HCT116 (cell line): ENCODE results near the gene LRRK1.

ENCODE experiments used
- CEBPB ChIP-seq: IDR thresholded peaks from 2 replicates; pipeline ENCODE4 v1.6.1; 2012; ENCODE audit warnings: low read depth
- CTCF ChIP-seq, 3 experiments: fragments of 200-600 bp in 1 of 3; sonication (generic) in 1 of 3; IDR thresholded peaks in 2 of 3; conservative IDR thresholded peaks in 1 of 3; 2 replicates each; pipeline ENCODE4 v1.5.1; 2012 to 2017; ENCODE audit warnings: low read depth in 2 of 3, low read length in 2 of 3, antibody characterized with exemption in 1 of 3, borderline replicate concordance in 1 of 3, control low read depth in 1 of 3, mild to moderate bottlenecking in 1 of 3, mixed read lengths in 1 of 3, mixed run types in 1 of 3, moderate library complexity in 1 of 3; ENCODE audit not compliant: insufficient read depth in 1 of 3
- RAD21 ChIP-seq: IDR thresholded peaks from 2 replicates; pipeline ENCODE4 v1.6.1; 2012; ENCODE audit warnings: low read depth, mild to moderate bottlenecking
- TF ChIP-seq, protein P1 (sequence below): IDR thresholded peaks from 2 replicates; pipeline ENCODE4 v1.6.1; 2011; ENCODE audit warnings: mild to moderate bottlenecking, low read length, moderate library complexity; ENCODE audit not compliant: insufficient replicate concordance; ENCODE audit errors: extremely low read depth

DNA sequence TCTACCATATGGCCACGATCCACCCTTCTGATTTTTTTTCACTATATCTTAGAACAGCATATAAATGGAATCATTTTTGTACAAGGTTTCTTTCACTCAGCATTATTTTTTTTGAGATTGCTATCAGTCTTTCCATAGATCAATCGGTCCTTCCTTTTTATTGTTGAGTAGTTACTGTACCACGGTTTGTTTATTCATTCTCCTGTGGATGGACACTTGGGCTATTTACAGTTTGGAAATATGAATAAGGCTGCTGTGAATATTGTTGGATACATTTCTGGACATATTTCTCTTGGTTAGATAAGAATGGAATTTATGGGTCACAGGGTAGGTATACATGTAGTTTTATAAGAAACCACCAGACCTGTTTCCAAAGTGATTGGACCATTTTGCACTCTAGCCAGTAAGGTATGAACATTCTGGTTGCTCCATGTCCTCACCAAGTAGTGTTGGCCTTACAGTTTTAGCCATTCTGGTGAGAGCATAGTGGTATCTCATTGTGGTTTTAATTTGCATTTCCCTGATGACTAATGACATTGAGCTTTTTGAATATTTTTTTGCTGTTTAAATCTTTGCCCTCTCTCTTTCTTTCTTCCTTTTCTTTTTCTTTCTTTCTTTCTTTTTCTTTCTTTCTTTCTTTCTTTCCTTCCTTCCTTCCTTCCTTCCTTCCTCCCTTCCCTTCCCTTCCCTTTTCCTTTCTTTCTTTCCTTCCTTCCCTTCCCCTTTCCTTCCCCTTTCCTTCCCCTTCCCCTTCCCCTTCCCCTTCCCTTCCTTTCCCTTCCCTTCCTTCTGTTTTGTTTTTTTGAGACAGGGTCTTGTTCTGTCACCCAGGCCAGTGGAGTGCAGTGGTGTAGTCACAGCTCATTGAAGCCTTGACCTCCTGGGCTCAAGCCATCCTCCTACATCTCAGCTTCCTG is 49.2 kb downstream of the LRRK1 start:
- TF ChIP-seq CTCF (IDR thresholded peaks at IDR 0.05 in 2 of 3, conservative IDR thresholded peaks at IDR 0.05 in 1 of 3; ENCODE audit: borderline replicate concordance in 1 of 3, insufficient read depth in 1 of 3, low read depth in 2 of 3, low read length in 2 of 3) (no peak), RAD21 (no peak), CEBPB (no peak)
- TF ChIP-seq, protein P1, sequence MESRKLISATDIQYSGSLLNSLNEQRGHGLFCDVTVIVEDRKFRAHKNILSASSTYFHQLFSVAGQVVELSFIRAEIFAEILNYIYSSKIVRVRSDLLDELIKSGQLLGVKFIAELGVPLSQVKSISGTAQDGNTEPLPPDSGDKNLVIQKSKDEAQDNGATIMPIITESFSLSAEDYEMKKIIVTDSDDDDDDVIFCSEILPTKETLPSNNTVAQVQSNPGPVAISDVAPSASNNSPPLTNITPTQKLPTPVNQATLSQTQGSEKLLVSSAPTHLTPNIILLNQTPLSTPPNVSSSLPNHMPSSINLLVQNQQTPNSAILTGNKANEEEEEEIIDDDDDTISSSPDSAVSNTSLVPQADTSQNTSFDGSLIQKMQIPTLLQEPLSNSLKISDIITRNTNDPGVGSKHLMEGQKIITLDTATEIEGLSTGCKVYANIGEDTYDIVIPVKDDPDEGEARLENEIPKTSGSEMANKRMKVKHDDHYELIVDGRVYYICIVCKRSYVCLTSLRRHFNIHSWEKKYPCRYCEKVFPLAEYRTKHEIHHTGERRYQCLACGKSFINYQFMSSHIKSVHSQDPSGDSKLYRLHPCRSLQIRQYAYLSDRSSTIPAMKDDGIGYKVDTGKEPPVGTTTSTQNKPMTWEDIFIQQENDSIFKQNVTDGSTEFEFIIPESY: no peak
